ENCODE results near the gene GOLGA8B.
"Not testable (repeated sequence)": the region's sequence is repeated elsewhere in the genome, so short reads cannot be mapped to it uniquely, and the experiment has no call there.

Gene GOLGA8B

DNA sequence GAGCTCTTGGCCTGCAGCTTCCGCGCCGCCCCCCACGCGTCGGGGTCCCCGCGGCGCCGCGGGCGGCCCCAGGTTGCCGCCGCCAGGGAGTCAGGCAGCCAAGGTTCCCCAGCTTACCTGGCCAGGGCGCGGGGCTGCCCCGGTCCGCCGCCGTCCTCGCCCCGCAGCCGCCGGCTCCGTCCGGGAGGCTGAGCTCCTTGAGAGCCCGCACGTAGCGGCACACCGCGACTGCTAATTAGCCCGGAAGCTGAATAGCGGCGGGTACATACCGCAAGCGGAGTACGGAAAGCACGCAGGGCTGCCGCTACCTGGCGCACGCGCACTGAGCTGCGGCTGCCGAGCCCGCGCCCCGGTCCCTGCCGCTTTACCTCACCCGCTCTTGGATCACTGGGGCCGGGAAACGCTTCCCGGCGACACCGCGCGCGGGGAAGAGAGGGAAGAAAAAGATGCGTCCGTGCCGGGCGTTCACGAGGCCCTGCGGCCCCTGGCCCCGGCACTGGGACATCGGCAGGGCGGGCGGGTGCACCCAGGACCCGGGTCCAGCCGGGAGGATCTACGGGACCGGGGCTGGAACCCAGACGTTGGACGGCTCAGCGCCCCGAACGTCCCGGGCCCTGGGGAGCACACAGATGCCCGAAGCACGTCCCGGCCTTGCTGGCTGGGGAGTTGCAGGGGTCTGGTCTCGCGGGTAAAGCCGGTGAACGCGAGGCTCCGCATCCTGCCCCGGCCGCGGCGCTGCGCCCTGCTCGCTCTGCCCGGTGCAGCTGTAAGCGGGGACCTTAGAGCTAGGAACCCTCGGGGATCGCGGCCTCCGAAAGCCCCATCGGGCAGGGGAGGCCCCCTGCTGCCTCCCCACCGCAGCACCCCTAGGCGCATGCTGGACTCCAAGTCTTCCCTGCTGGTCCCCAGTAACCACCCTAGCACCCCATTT is at the start of gene GOLGA8B:
Gene GOLGA8B (minus strand): TSS at position 253 of the 931 bp plus-strand sequence. CDS start 47,739 bp downstream, outside the sequence.
- no peak for DNase-seq

GRCh38 chr15:34633165-34633564 is 49.7 kb upstream of the GOLGA8B start:
- DNase-seq = not testable (repeated sequence)

DNA sequence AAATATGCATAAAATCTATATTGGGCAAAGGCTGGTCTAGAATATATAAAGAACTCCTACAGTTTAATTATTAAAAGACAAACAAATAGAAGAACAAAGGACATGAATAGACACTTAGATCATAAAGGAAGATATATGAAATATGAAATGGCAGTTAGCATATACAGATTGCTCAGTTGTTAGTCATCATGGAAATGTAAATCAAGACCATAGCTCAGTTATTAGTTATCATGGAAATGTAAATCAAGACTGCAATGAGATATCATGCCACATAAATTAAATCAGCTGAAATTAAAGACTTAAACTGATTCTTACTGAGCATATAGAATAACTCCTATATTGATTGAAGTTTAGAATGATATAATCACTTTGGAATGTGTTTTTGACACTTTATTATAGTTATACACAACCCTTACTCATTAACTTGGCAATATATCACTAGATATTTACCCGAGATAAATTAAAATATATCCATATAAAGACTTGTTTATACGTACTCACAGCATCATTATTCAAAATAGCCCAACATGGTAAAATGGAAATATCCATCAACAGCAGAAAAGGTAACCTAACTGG is 45.2 kb upstream of the GOLGA8B start:
- DNase-seq = no peak

DNA sequence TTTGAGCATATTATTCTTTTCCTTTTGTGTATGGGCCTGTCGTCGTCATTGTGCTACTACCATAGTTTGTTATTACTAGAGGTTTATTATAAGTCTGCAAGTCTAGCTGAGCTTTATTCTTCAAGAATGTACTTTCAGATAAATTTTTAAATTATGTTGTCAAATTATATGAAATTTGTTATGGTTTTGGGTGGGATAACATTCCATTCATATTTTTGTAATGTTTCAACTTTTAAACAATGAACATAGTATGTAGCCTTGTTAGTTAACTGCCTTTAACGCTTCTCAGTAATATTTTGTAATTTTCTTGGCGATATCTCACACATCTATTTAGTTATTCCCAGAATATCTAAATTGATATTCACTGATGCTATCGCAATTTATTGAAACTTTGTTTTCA is 41.6 kb upstream of the GOLGA8B start:
- DNase-seq = no peak

DNA sequence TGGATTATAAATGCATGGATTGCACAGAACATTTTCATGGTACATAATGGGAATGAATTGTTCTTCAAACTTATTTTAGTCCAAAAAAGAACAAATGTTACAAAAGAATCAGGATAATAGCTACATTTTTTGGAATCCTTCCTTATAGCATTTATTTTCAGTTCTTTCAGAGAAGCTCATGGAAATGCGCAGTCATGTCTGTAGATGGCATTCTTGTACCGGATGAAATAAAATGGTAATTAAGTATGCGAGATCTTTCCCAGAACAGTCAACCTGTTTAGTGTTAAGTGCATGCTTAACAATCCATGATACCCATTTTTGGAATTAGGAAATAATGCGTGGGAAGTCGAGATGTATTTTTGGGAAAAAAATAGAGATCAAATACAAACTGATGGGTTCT is 38.2 kb upstream of the GOLGA8B start:
- DNase-seq = no peak

GRCh38 chr15:34620814-34621213 is 37.4 kb upstream of the GOLGA8B start:
- DNase-seq = no peak

DNA sequence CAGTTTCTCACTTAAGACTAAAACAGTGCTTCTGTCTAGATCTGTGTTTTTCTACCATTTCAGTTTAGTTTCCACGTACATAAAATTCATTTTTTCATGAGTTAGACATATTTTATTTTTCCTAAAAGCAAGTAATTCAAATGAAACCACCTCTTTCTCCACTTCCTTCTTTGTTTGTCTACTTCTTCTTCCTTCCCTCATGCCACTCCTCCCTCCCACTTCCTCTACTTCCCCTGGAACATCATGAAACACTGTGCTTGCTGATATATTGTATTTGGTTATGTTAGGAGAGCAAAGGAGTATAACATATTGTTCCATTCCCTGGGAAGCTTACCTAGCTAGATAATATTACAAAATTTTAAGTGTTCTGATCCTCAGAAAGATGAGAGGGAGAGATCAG is 36.7 kb upstream of the GOLGA8B start:
- no peak for DNase-seq

- no peak for DNase-seq
Observed at GRCh38 chr15:34619151-34619550, 35.7 kb upstream of the GOLGA8B start.

GRCh38 chr15:34618073-34618472 is 34.6 kb upstream of the GOLGA8B start:
- DNase-seq = no peak

GRCh38 chr15:34616613-34617012 is 33.2 kb upstream of the GOLGA8B start:
- no peak for DNase-seq

GRCh38 chr15:34613997-34614396 is 30.5 kb upstream of the GOLGA8B start:
- no peak for DNase-seq

GRCh38 chr15:34613301-34613700 is 29.9 kb upstream of the GOLGA8B start:
- DNase-seq = no peak

DNA sequence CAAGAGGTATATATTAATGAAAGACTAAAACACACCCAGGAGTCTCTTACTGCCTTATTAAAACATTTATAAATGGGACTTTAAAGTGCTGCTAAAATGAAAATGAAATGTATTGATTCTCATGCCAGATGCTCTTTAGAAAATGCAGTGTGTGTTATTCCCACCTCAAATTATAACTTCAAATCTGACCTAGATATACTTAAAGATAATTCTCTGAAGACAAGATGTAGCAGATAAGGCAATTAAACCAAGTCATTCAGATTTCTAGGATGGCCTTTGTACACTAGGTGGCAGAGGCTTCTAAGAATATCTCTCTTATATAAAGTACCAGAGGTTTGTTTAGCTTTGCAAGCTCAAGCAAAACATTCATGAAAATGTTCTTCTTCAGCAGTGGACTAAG is 26.9 kb upstream of the GOLGA8B start:
- DNase-seq = no peak

- DNase-seq = no peak
Observed at GRCh38 chr15:34609102-34610057, 25.9 kb upstream of the GOLGA8B start.

GRCh38 chr15:34608517-34608916 is 25.1 kb upstream of the GOLGA8B start:
- no peak for DNase-seq

- DNase-seq = no peak
Observed at GRCh38 chr15:34607832-34608231, 24.4 kb upstream of the GOLGA8B start.

- no peak for DNase-seq
Observed at GRCh38 chr15:34606545-34606944, 23.1 kb upstream of the GOLGA8B start.

DNA sequence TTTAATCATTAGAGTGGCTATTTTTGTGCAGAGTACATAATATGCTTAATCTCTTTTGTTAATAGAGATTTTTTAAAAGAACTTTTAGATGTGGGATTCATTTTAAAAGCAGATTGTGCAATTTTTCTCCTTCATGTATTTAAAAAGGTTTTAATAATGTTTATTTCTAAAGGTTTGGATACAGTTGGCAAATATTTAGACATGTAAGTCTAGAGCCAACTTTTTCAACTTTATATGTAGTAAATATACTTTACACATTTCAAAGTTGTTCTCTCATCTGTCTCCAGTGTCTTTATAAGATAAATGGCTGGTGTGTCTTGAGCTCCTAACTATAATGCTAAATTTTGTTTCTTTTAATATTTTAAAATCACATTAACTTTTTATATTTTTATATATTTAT is 22.7 kb upstream of the GOLGA8B start:
- no peak for DNase-seq

DNA sequence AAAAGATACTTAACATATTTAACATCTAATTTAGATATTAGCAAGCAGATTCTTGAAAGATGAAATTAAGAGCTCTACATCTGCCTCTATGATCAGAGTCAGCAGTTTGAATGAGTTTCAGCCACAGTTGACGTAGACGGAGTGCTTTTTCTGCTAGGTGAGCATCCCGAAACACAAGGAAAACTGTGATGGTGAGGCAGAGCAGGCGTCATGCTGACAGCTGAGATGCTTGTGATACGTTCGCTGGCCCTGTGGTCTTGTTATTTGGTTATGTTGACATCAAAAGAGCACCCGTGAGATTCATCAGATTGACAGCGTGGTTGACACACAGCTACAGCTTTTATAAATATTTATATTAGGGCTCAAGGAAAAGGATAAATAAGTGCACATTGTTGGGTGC is 19.6 kb upstream of the GOLGA8B start:
- no peak for DNase-seq

DNA sequence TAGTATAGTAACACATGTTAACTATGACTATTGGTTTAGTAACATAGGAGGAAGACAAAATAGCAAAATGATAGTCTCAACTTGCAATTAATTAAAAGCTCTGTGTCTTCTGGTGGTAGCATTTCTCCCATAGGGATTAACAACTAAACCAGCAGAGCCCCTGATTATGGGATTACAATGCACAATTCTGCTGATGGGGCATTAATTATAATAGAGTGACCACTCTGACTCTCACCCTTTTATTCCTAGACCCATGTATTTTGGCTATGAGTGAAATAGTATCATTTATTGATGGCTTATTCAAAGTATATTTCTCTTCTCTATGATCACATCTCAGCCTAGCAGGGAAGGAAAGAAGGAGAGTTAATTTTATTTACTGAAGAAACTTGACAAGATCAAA is 17.5 kb upstream of the GOLGA8B start:
- no peak for DNase-seq

DNA sequence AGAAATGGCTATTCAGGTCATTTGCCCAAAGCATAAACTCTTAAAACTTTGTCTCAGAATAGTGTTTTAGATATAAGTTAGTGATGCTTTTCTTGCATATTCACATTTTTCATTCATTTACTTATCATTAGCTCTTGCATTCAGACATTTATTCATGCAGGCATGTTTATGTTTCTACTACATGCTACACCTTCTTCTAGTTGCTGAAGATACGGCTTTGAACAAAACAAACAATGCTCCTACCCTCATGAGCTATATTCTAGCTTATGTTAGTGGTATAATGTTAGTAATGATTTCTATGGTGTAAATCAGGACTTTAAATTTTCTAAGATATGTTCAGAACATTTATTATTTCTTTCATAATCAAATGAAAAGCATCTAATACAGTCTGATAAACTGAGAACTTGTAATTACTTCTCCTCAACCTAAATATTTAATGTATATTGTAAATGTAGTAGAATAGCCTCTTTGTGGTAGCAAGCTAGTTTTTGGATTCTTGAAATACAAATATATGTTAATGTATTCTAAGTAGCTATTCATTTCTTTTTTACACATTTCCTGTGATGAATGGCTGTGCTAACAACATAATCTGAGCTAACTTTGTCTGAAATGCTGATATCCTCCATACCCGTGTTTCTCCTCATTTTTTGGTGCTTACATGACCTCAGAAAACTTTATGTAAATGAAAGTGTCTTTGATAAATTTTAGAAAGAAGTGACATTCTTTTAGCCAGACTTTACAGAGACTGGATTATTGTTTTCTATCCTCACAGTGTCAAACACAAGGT is 15.5 kb upstream of the GOLGA8B start:
- DNase-seq = no peak

- no peak for DNase-seq
Observed at GRCh38 chr15:34597316-34597715, 13.9 kb upstream of the GOLGA8B start.

Data from NCI-H187 treated with DMSO at 0.1 percent for 48 hours (cell line).